Astrocyte (in vitro differentiated cells and primary cell): ENCODE measurements around the gene RTEL1. TPM values are rescaled to one million over a fixed set of nuclear protein-coding genes. Genes with fewer than 3 reads are reported as not detected.

ENCODE experiments used
- DNase-seq: peaks from one replicate; pipeline ENCODE4 v3.0.0-alpha.2; 2010; ENCODE audit warnings: low read depth
- FAIRE-seq: peaks from 2 replicates; lab custom pipeline; 2011; peaks lifted over from hg19 to GRCh38; lab: Jason Lieb, UNC
- H2AFZ ChIP-seq: 2 replicates; pipeline ENCODE4 v1.6.0; 2012; ENCODE audit warnings: low read depth, low read length, inconsistent platforms
- H3K27ac ChIP-seq: 2 replicates; pipeline ENCODE4 v1.5.1; 2011; ENCODE audit warnings: low read depth, low read length, inconsistent platforms
- H3K27me3 ChIP-seq: 2 replicates; pipeline ENCODE4 v1.6.0; 2011; ENCODE audit warnings: low read length, inconsistent platforms; ENCODE audit not compliant: insufficient read depth
- H3K36me3 ChIP-seq: 2 replicates; pipeline ENCODE4 v1.5.1; 2011; ENCODE audit warnings: low read length, inconsistent platforms; ENCODE audit not compliant: insufficient read depth
- H3K4me1 ChIP-seq: 2 replicates; pipeline ENCODE4 v1.5.1; 2011; ENCODE audit warnings: low read length, inconsistent platforms; ENCODE audit not compliant: insufficient read depth
- H3K4me2 ChIP-seq: 2 replicates; pipeline ENCODE4 v1.6.0; 2012; ENCODE audit warnings: low read length, inconsistent platforms
- H3K4me3 ChIP-seq: 2 replicates; pipeline ENCODE4 v1.5.1; 2011; ENCODE audit warnings: low read depth, mild to moderate bottlenecking, low read length, inconsistent platforms; ENCODE audit not compliant: insufficient read depth
- H3K79me2 ChIP-seq: 2 replicates; pipeline ENCODE4 v1.6.0; 2012; ENCODE audit warnings: mild to moderate bottlenecking, low read length, inconsistent platforms; ENCODE audit not compliant: insufficient read depth
- H3K9ac ChIP-seq: 2 replicates; pipeline ENCODE4 v1.6.0; 2012; ENCODE audit warnings: mild to moderate bottlenecking, low read length, inconsistent platforms
- H3K9me3 ChIP-seq: 2 replicates; pipeline ENCODE4 v1.5.1; 2012; ENCODE audit warnings: low read depth, mild to moderate bottlenecking, low read length, inconsistent platforms; ENCODE audit not compliant: insufficient read depth
- H4K20me1 ChIP-seq: 2 replicates; pipeline ENCODE4 v1.6.0; 2012; ENCODE audit warnings: low read length, inconsistent platforms; ENCODE audit not compliant: insufficient read depth
- H3K27ac Mint-ChIP-seq: one replicate; pipeline ENCODE4 v1.8.0; 2021; ENCODE audit warnings: mild to moderate bottlenecking, mixed read lengths; ENCODE audit not compliant: unreplicated experiment
- H3K27me3 Mint-ChIP-seq: one replicate; pipeline ENCODE4 v1.8.0; 2021; ENCODE audit warnings: low read depth, mixed read lengths; ENCODE audit not compliant: unreplicated experiment
- H3K36me3 Mint-ChIP-seq: one replicate; pipeline ENCODE4 v1.8.0; 2021; ENCODE audit warnings: low read depth, mixed read lengths; ENCODE audit not compliant: unreplicated experiment
- H3K4me1 Mint-ChIP-seq: one replicate; pipeline ENCODE4 v1.8.0; 2021; ENCODE audit warnings: low read depth, mixed read lengths; ENCODE audit not compliant: unreplicated experiment
- H3K4me3 Mint-ChIP-seq: one replicate; pipeline ENCODE4 v1.8.0; 2021; ENCODE audit warnings: mild to moderate bottlenecking, moderate library complexity, mixed read lengths; ENCODE audit not compliant: unreplicated experiment
- H3K9me3 Mint-ChIP-seq: one replicate; pipeline ENCODE4 v1.8.0; 2021; ENCODE audit warnings: mild to moderate bottlenecking, mixed read lengths; ENCODE audit not compliant: unreplicated experiment
- EZH2 ChIP-seq: IDR thresholded peaks from 2 replicates; pipeline ENCODE4 v1.6.1; 2012; ENCODE audit warnings: mild to moderate bottlenecking, low read length, inconsistent platforms; ENCODE audit not compliant: insufficient read depth
- total RNA-seq: library from RNA; stranded (reverse); gene quantifications from 2 replicates; pipeline ENCODE4 v1.2.1, GENCODE V29; 2021
- TF ChIP-seq, protein P1 (sequence below): IDR thresholded peaks from 2 replicates; pipeline ENCODE4 v1.5.1; 2011; ENCODE audit warnings: low read depth, mild to moderate bottlenecking, inconsistent platforms, low read length, moderate library complexity; ENCODE audit not compliant: insufficient read depth

RTEL1 gene
- total RNA-seq, 1 donor from 2014 or later = 15.5 TPM

DNA sequence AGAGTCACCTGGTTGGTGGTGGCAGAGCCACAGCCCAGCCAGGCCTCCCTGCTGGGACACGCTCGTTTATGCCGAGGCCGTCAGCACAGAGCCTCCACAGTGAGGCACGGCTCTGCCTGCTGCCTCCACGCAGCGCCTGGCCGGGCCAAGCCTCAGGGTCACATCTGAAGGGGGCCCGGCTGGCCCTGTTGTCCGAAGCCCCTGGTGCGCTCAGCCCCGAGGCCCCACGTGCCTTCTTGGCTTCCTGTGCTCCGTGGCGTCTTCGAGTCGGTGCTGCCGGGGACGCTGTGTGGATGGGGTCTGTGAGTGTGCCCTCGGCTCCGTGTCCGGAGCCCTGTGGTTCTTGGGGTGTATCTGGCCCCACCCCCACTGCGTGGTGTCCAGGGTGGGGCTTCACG is 28.0 kb downstream of the RTEL1 start:
- H3K4me3 ChIP-seq = no peak overlapping the region
- no peaks in the 10 kb centered on the region for H3K36me3 ChIP-seq
- TF ChIP-seq, protein P1, sequence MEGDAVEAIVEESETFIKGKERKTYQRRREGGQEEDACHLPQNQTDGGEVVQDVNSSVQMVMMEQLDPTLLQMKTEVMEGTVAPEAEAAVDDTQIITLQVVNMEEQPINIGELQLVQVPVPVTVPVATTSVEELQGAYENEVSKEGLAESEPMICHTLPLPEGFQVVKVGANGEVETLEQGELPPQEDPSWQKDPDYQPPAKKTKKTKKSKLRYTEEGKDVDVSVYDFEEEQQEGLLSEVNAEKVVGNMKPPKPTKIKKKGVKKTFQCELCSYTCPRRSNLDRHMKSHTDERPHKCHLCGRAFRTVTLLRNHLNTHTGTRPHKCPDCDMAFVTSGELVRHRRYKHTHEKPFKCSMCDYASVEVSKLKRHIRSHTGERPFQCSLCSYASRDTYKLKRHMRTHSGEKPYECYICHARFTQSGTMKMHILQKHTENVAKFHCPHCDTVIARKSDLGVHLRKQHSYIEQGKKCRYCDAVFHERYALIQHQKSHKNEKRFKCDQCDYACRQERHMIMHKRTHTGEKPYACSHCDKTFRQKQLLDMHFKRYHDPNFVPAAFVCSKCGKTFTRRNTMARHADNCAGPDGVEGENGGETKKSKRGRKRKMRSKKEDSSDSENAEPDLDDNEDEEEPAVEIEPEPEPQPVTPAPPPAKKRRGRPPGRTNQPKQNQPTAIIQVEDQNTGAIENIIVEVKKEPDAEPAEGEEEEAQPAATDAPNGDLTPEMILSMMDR = no peak
- no peak for TF ChIP-seq EZH2
- H3K9me3 ChIP-seq = no peaks in the 10 kb centered on the region
- H3K4me1 ChIP-seq = peaks cover 41% of the 10 kb centered on the region
- Mint-ChIP-seq H3K27me3 (no peaks in the 10 kb centered on the region), H3K4me1 (peaks cover 8% of the 10 kb centered on the region), H3K36me3 (no peaks in the 10 kb centered on the region), H3K9me3 (peaks cover 2% of the 10 kb centered on the region), H3K27ac (no peak overlapping the region), H3K4me3 (no peak overlapping the region)
- peak overlapping the region; percentile 20 for H3K4me2 ChIP-seq
- FAIRE-seq = no peak
- no peak for DNase-seq
- H3K27me3 ChIP-seq = no peaks in the 10 kb centered on the region
- H2AFZ ChIP-seq = no peak overlapping the region
- H3K79me2 ChIP-seq = no peaks in the 10 kb centered on the region
- H4K20me1 ChIP-seq = no peaks in the 10 kb centered on the region
- peak overlapping the region; percentile 74 for H3K27ac ChIP-seq
- H3K9ac ChIP-seq = peak overlapping the region; percentile 49

DNA sequence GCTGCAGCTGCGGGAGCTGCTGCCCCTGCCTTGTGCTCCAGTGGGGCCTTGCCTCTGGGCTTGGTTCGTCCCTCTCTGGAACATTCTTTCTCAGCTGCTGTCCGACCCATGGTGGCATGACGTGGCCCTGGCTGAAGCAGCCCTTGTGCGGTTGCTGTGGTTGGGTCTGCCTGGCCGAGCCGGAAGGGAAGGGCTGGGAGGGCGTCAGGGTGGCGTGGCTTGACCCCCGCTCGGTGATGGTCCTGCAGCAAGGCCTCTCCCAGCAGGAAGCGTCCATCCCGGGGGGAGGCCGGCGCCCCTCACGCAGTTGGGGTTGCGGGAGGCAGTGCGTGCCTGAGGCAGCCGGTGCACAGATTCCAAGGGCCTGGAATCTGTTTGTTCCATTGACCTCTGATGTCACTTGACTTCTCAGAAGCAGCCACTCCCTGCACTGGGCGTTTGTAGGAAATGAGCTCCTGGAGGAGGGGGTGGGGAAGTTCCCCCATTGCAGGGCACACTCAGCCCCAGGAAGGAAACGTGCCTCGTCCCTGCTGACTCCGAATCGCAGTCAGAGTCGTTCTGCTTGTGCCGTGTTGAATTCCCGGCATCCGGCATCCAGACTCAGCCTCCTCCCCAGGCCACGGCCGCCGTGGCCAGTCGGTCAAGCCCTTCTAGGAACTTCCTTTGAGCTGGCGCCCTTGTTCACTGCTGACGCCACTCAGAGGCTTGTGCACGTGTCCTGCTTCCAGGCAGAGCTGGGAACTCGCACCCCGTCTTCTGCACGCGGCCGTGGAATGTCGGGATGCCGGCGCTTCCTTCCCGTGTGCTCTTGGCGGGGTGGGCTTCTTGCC is 28.6 kb downstream of the RTEL1 start:
- Mint-ChIP-seq H3K36me3 (no peaks in the 10 kb centered on the region), H3K9me3 (peaks cover 2% of the 10 kb centered on the region), H3K27ac (no peak overlapping the region), H3K4me1 (peaks cover 8% of the 10 kb centered on the region), H3K4me3 (no peak overlapping the region), H3K27me3 (no peaks in the 10 kb centered on the region)
- no peak for TF ChIP-seq EZH2
- TF ChIP-seq, protein P1 = no peak
- Histone ChIP-seq H3K27ac (peak overlapping the region; percentile 74), H3K4me2 (peak overlapping the region; percentile 20), H4K20me1 (no peaks in the 10 kb centered on the region), H3K9ac (peak overlapping the region; percentile 50), H3K4me1 (peaks cover 36% of the 10 kb centered on the region), H3K27me3 (no peaks in the 10 kb centered on the region), H3K4me3 (no peak overlapping the region), H3K79me2 (no peaks in the 10 kb centered on the region), H2AFZ (no peak overlapping the region), H3K9me3 (no peaks in the 10 kb centered on the region), H3K36me3 (no peaks in the 10 kb centered on the region)
- FAIRE-seq (no peak), DNase-seq (peak; percentile 80)
